Spleen (tissue), 11 donors: ENCODE results near the gene ISY1. TPM values are rescaled to one million over a fixed set of nuclear protein-coding genes. Genes with fewer than 3 reads are reported as not detected.

Experiments
- DNase-seq: peaks from one replicate; pipeline ENCODE4 v3.0.0-alpha.2; 2020
- H3K27ac ChIP-seq, 8 donors: fragments of 200-600 bp; sonication (generic) in 7 of 8; 1 replicate in 4 of 8; 2 replicates in 4 of 8; pipeline versions ENCODE4 v1.5.0 to v1.8.0; 2016 to 2021; ENCODE audit warnings: inconsistent platforms in 4 of 8, mild to moderate bottlenecking in 4 of 8, moderate library complexity in 1 of 8
- H3K27me3 ChIP-seq, 7 donors: fragments of 200-600 bp; sonication (generic) in 6 of 7; replicated peaks in 1 of 7; 1 replicate in 4 of 7; 2 replicates in 3 of 7; pipeline versions ENCODE4 v1.5.0 to v1.8.0; 2016 to 2021; ENCODE audit warnings: inconsistent platforms in 3 of 7, mild to moderate bottlenecking in 1 of 7
- H3K36me3 ChIP-seq, 6 donors: fragments of 200-600 bp; sonication (generic) in 5 of 6; 1 replicate in 4 of 6; 2 replicates in 2 of 6; pipeline versions ENCODE4 v1.5.0 to v1.8.0; 2016 to 2021; ENCODE audit warnings: inconsistent platforms in 2 of 6
- H3K4me1 ChIP-seq, 6 donors: fragments of 200-600 bp; sonication (generic) in 5 of 6; 1 replicate in 3 of 6; 2 replicates in 3 of 6; pipeline versions ENCODE4 v1.5.0 to v1.8.0; 2016 to 2021; ENCODE audit warnings: inconsistent platforms in 3 of 6
- H3K4me3 ChIP-seq, 8 donors: fragments of 200-600 bp; sonication (generic) in 7 of 8; 1 replicate in 4 of 8; 2 replicates in 4 of 8; pipeline versions ENCODE4 v1.5.0 to v1.8.0; 2016 to 2021; ENCODE audit warnings: inconsistent platforms in 4 of 8, mild to moderate bottlenecking in 4 of 8, moderate library complexity in 2 of 8
- H3K9me3 ChIP-seq, 8 donors: fragments of 200-600 bp; sonication (generic) in 7 of 8; 1 replicate in 4 of 8; 2 replicates in 4 of 8; pipeline versions ENCODE4 v1.5.0 to v1.8.0; 2016 to 2021; ENCODE audit warnings: inconsistent platforms in 4 of 8
- POLR2A ChIP-seq, 3 donors: fragments of 450-650 bp; IDR thresholded peaks; one replicate each; pipeline ENCODE4 v1.5.1; 2017; ENCODE audit warnings: antibody characterized with exemption in 3 of 3, mild to moderate bottlenecking in 1 of 3
- POLR2AphosphoS5 ChIP-seq, 3 donors: sonication (generic); formaldehyde crosslinking; IDR thresholded peaks; one replicate each; pipeline ENCODE4 v1.5.1; 2017; ENCODE audit warnings: antibody characterized with exemption in 3 of 3
- WGBS, 5 donors: extraction: QIAGEN DNeasy Blood & Tissue Kit in 3 of 5; methylation state at CpG; one replicate each; pipeline versions ENCODE4 v1.1.5 to v1.1.7; 2013 to 2018; 5-methylcytosine and 5-hydroxymethylcytosine counted together
- intact Hi-C: fragments of 100-400 bp; cut with DNase I; formaldehyde crosslinking; loops from one replicate; pipeline ENCODE4 v1.15.0; 2023; ENCODE audit warnings: low total_unique reads
- polyA plus RNA-seq, 3 donors: library from polyadenylated mRNA; stranded (reverse); fragments of 200-250 nt; gene quantifications; one replicate each; pipeline ENCODE4 v1.2.1, GENCODE V29; 2013
- total RNA-seq, 7 donors: library from RNA; depleted of rRNA in 3 of 7; stranded (reverse); fragments of >200 nt in 3 of 7; fragmentation: NEBNext Ultra II Directional in 4 of 7; extraction: Animal tissue kit (Norgen Biotek cat#: 25700) in 4 of 7; gene quantifications; one replicate each; pipeline versions ENCODE4 v1.1.0 to v1.2.1, GENCODE V29; 2016 to 2021
- TF ChIP-seq, protein P1 (sequence below), 11 experiments: fragments of 200-600 bp in 7 of 11; fragments of 450-650 bp in 4 of 11; sonication (generic) in 4 of 11; IDR thresholded peaks in 8 of 11; conservative IDR thresholded peaks in 3 of 11; 1 replicate in 7 of 11; 2 replicates in 4 of 11; pipeline versions ENCODE4 v1.4.0 to v1.8.0; 2016 to 2021; ENCODE audit warnings: antibody characterized with exemption in 11 of 11, inconsistent platforms in 4 of 11, mild to moderate bottlenecking in 1 of 11
- donor health status: healthy with polysubstance abuse.
- donor health status: DM: no; HTN: no; CAD: no; lungs with moderate emphysema.
- donor health status: DM: no; HTN: no; CAD: no.
- donor health status: Bipolar disorder and iron deficiency.
- donor health status: healthy.
- donor health status: DM: no; HTN: no; CAD: no.
- donor health status: DM: yes; HTN: yes; CAD: no.

The ISY1 gene
- total and polyA plus RNA-seq, 10 donors = 21.4 to 33.8 (median 27.5) TPM

DNA sequence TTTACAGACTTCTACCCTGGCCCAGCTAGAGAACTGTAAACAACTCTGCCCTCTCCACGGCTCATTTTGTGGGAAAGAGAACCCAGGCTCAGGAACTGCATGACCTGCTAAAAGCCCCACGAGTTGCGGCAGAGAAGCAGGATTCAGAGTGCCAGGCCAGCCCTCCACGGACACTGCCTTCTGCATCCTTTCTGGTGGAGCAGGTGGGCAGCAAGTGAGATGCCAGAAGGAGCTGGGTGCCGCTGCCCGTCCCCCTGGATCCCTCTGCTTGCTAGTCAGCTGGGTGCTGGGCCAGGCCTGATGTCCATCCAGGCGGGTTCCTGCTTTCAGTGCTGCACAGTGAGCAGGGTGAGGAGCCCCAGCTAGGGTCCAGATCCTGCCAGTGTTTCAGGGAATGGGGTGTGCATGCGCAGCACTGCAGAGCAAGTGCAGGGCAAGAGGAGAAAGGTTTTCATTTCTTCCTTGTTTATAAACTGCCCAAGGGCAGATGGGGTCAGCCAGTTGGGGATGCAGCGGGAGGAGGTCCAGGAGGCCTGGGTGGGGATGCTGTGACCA is 34.1 kb downstream of the ISY1 start:
- intact Hi-C loops = no loop called here
- WGBS, 5 donors = 82 to 87% (median 87%) methylated on average over 5 to 9 of the region's 9 CpGs
- peaks cover 4 to 21% (median 16%) of the 10 kb centered on the region in 6 donors for H3K4me1 ChIP-seq
- DNase-seq = peak; percentile 69
- H3K36me3 ChIP-seq = peaks cover 0 to 63% (median 44%) of the 10 kb centered on the region in 6 donors
- no peak overlapping the region for H3K4me3 ChIP-seq
- no peaks in the 10 kb centered on the region for H3K27me3 ChIP-seq
- TF ChIP-seq POLR2A (IDR thresholded peaks at IDR 0.05) (no peak), POLR2AphosphoS5 (IDR thresholded peaks at IDR 0.05) (peak in 1 of 3 donors; percentile 45)
- TF ChIP-seq, protein P1, sequence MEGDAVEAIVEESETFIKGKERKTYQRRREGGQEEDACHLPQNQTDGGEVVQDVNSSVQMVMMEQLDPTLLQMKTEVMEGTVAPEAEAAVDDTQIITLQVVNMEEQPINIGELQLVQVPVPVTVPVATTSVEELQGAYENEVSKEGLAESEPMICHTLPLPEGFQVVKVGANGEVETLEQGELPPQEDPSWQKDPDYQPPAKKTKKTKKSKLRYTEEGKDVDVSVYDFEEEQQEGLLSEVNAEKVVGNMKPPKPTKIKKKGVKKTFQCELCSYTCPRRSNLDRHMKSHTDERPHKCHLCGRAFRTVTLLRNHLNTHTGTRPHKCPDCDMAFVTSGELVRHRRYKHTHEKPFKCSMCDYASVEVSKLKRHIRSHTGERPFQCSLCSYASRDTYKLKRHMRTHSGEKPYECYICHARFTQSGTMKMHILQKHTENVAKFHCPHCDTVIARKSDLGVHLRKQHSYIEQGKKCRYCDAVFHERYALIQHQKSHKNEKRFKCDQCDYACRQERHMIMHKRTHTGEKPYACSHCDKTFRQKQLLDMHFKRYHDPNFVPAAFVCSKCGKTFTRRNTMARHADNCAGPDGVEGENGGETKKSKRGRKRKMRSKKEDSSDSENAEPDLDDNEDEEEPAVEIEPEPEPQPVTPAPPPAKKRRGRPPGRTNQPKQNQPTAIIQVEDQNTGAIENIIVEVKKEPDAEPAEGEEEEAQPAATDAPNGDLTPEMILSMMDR (IDR thresholded peaks at IDR 0.05 in 8 of 11, conservative IDR thresholded peaks at IDR 0.05 in 3 of 11) = no peak
- no peaks in the 10 kb centered on the region for H3K9me3 ChIP-seq
- H3K27ac ChIP-seq = no peak overlapping the region

DNA sequence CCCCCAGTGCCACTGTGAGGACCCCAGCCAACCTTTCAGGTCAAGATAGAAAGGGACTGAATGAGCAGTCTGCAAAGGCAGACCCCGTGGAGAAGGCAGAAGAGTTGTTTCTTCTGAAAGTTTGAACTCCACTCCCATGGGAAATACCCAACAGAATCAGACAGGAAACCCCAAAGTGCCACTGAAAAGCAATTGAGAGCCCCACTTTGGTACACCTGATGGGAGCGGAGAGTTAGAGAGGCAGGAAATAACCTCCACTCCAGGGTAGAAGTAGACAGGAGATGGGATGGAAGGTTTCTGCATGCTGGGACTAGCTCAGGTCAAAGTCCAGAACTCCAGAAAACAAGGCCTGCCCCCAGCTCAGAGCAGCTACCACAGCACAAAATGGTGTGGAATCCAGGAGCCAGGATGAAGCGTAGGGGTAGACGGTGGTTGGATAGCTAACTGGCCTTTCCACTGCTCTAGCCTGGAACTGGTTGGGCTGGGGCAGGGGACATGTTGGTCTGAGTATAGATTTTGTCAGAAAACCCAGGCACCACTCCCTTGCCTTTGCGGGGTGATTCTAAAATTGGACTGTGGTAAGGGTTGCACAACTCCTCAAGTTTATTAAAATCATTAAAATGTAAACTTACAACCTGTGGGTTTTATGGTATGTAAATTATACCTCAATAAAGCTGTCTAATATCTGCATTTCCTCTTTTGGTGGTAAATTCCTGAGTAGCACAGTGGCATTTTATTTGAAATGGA is 37.4 kb downstream of the ISY1 start:
- no peak for TF ChIP-seq POLR2A (IDR thresholded peaks at IDR 0.05)
- TF ChIP-seq, protein P1 (IDR thresholded peaks at IDR 0.05 in 8 of 11, conservative IDR thresholded peaks at IDR 0.05 in 3 of 11) = no peak
- TF ChIP-seq POLR2AphosphoS5 (IDR thresholded peaks at IDR 0.05) = no peak
- intact Hi-C loops = no loop called here
- peaks cover 16 to 42% (median 34%) of the 10 kb centered on the region in 6 donors for H3K4me1 ChIP-seq
- peaks cover 0 to 40% (median 11%) of the 10 kb centered on the region in 6 donors for H3K36me3 ChIP-seq
- DNase-seq = peak; percentile 69
- H3K4me3 ChIP-seq = no peak overlapping the region
- no peaks in the 10 kb centered on the region for H3K9me3 ChIP-seq
- 38 to 53% (median 44%) methylated on average over 5 of the region's 5 CpGs for WGBS, 5 donors
- H3K27ac ChIP-seq = peak overlapping the region in 7 of 8 donors; percentile 0 to 97 (median 58)
- no peaks in the 10 kb centered on the region for H3K27me3 ChIP-seq

DNA sequence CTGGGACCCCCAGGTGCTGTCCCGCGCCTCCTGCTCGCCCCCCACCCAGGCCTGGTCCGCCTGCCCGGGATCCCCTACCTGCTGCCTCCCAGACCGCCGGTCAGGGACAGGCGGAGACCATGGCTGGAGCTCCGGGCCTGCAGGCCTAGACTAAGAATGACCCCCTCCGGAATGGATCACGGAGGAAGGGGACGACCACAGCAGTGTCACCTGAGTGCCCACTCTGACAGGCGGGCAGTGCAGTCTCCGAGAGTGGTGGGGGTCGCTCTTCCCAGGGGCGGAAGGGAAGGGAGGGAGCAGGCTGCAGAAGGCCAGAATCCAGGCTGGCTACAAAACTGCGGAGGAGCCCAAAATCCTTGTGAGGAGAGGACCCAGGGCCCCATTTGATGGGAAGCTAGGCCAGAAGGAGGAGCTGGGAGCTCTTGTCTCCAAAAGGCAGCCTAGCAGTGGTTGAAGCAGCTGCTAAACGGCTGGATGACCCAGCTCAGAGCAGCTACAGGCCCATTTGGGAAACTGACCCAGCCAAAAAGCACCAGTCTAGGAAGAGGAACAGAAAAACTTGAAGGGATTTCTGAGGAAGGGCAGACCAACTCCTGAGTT is 38.4 kb downstream of the ISY1 start:
- peak overlapping the region in 7 of 8 donors; percentile 54 to 97 (median 94) for H3K27ac ChIP-seq
- intact Hi-C loops = no loop called here
- 67 to 77% (median 72%) methylated on average over 7 to 18 of the region's 18 CpGs for WGBS, 5 donors

More for the DNA sequence above, 38.4 kb downstream of the ISY1 start:
- peak overlapping the region in 4 of 8 donors; percentile 80 to 94 (median 88) for H3K4me3 ChIP-seq
- no peaks in the 10 kb centered on the region for H3K27me3 ChIP-seq
- peaks cover 0 to 40% (median 2%) of the 10 kb centered on the region in 6 donors for H3K36me3 ChIP-seq
- DNase-seq = no peak
- TF ChIP-seq, protein P1 (IDR thresholded peaks at IDR 0.05 in 8 of 11, conservative IDR thresholded peaks at IDR 0.05 in 3 of 11) = no peak
- TF ChIP-seq POLR2AphosphoS5 (IDR thresholded peaks at IDR 0.05) = peak in 2 of 3 donors; percentile 11 to 41
- H3K9me3 ChIP-seq = no peaks in the 10 kb centered on the region
- peaks cover 26 to 51% (median 44%) of the 10 kb centered on the region in 6 donors for H3K4me1 ChIP-seq
